Right lobe of liver (tissue), 6 donors: ENCODE measurements around the gene HBG1. TPM values are rescaled to one million over a fixed set of nuclear protein-coding genes. Genes with fewer than 3 reads are reported as not detected.

Experiments
- ATAC-seq, 4 donors: fragments of 200-7000 bp; cut with Tn5 transposase; one replicate each; pipeline ENCODE4 v1.9.1; 2020; ENCODE audit warnings: mild to moderate bottlenecking in 4 of 4, moderate library complexity in 4 of 4
- DNase-seq, 3 donors: peaks; one replicate each; pipeline ENCODE4 v3.0.0-alpha.2; 2020
- H3K27ac ChIP-seq, 3 donors: fragments of 200-600 bp; one replicate each; pipeline ENCODE4 v1.8.0; 2022
- H3K27me3 ChIP-seq, 2 donors: fragments of 200-600 bp; one replicate each; pipeline ENCODE4 v1.8.0; 2022
- H3K36me3 ChIP-seq, 4 donors: fragments of 200-600 bp; sonication (generic) in 1 of 4; one replicate each; pipeline versions ENCODE4 v1.5.1 to v1.8.0; 2017 to 2022; ENCODE audit warnings: control low read depth in 1 of 4
- H3K4me1 ChIP-seq, 4 donors: fragments of 200-600 bp; sonication (generic) in 1 of 4; one replicate each; pipeline versions ENCODE4 v1.5.1 to v1.8.0; 2017 to 2022; ENCODE audit warnings: control low read depth in 1 of 4
- H3K4me3 ChIP-seq, 3 donors: fragments of 200-600 bp; one replicate each; pipeline ENCODE4 v1.8.0; 2022
- H3K9me3 ChIP-seq, 4 donors: fragments of 200-600 bp; sonication (generic) in 1 of 4; one replicate each; pipeline versions ENCODE4 v1.5.1 to v1.8.0; 2017 to 2022; ENCODE audit warnings: control low read depth in 1 of 4
- POLR2A ChIP-seq: fragments of 450-650 bp; IDR thresholded peaks from one replicate; pipeline ENCODE4 v1.6.1; 2017; ENCODE audit warnings: antibody characterized with exemption, mild to moderate bottlenecking
- WGBS: methylation state at CpG from one replicate; pipeline ENCODE4 v1.1.6; 2018; ENCODE audit warnings: low coverage, low lambda C conversion rate; ENCODE audit not compliant: insufficient coverage; ENCODE audit errors: missing lambda C conversion rate; 5-methylcytosine and 5-hydroxymethylcytosine counted together
- intact Hi-C, 2 donors: fragments of 100-400 bp; cut with DNase I; formaldehyde crosslinking; loops; one replicate each; pipeline versions ENCODE4 v1.11.2 to v1.14.1; 2022
- total RNA-seq, 6 experiments: library from RNA; depleted of rRNA in 2 of 6; stranded (reverse); fragments of >200 nt in 2 of 6; fragmentation: NEBNext Ultra II Directional in 3 of 6; extraction: Animal tissue kit (Norgen Biotek cat#: 25700) in 3 of 6; gene quantifications; one replicate each; pipeline versions ENCODE4 v1.1.0 to v1.2.4, GENCODE V29; 2016 to 2023
- TF ChIP-seq, protein P1 (sequence below), 4 donors: fragments of 200-600 bp in 3 of 4; fragments of 450-650 bp in 1 of 4; IDR thresholded peaks; one replicate each; pipeline versions ENCODE4 v1.5.1 to v1.8.0; 2016 to 2022; ENCODE audit warnings: antibody characterized with exemption in 4 of 4, mild to moderate bottlenecking in 2 of 4
- donor health status: DM: no; HTN: yes; CAD: no.
- donor health status: DM: no; HTN: no; CAD: no.
- donor health status: DM: no; HTN: no; CAD: no.
- donor health status: DM: no; HTN: yes; CAD: no.
- donor health status: DM: no; HTN: yes; CAD: no.

The HBG1 gene
- total RNA-seq, 6 experiments from 2014 or later, result not detected

DNA sequence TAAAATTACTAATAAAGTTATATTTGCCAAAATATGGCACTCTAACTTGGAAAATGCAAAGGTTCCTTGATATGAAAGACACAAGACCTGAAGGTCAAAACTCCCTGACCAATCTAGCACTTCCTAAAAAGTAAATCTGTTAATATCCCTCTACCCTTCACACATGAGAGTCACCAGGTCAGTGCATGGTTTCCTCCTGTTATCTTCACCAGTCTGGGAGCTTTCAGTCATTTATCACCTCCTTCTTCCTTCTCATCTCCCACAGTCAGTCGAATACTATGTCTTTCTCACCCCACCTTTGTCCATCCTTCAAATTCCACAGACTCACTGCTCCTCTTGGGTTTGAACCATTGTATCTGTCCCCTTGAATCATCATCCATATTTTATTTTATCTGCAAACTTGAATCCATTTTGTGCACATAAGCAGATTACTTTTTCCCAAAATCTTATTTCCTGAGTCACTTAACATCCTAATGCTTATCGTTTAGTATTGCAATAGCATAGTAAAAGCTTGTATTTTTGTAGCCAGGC, 17.4 kb upstream of the HBG1 start:
- ATAC-seq (no peak), DNase-seq (no peak)
- 55% methylated on average over 2 of the region's 2 CpGs for WGBS
- no peaks in the 10 kb centered on the region for H3K27me3 ChIP-seq
- no peak overlapping the region for H3K4me3 ChIP-seq
- intact Hi-C loops, result no loop called here
- TF ChIP-seq, protein P1, sequence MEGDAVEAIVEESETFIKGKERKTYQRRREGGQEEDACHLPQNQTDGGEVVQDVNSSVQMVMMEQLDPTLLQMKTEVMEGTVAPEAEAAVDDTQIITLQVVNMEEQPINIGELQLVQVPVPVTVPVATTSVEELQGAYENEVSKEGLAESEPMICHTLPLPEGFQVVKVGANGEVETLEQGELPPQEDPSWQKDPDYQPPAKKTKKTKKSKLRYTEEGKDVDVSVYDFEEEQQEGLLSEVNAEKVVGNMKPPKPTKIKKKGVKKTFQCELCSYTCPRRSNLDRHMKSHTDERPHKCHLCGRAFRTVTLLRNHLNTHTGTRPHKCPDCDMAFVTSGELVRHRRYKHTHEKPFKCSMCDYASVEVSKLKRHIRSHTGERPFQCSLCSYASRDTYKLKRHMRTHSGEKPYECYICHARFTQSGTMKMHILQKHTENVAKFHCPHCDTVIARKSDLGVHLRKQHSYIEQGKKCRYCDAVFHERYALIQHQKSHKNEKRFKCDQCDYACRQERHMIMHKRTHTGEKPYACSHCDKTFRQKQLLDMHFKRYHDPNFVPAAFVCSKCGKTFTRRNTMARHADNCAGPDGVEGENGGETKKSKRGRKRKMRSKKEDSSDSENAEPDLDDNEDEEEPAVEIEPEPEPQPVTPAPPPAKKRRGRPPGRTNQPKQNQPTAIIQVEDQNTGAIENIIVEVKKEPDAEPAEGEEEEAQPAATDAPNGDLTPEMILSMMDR (IDR thresholded peaks at IDR 0.05), result no peak
- no peak for TF ChIP-seq POLR2A
- H3K4me1 ChIP-seq, result no peaks in the 10 kb centered on the region
- no peak overlapping the region for H3K27ac ChIP-seq
- no peaks in the 10 kb centered on the region for H3K36me3 ChIP-seq
- H3K9me3 ChIP-seq, result no peaks in the 10 kb centered on the region

DNA sequence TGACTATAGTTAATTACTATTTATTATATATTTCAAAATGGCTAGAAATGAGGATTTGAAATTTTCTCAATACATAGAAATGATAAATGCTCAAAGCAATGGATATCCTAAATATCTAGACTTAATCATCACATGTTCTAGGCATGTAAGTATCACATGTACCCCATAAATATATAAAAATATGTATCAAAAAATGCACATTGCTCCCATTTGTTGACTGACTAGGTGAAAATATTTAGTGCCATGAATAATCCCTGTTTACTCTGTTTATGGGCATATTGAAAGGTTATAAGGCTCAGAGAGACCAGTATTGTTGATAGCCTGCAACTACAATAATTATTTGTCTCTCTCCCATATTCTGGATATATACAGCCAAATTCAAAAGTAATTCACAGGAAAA, 17.0 kb upstream of the HBG1 start:
- TF ChIP-seq, protein P1 (IDR thresholded peaks at IDR 0.05), result no peak
- no peak for TF ChIP-seq POLR2A
- ATAC-seq, result no peak
- Histone ChIP-seq H3K9me3 (no peaks in the 10 kb centered on the region), H3K4me1 (no peaks in the 10 kb centered on the region), H3K27me3 (no peaks in the 10 kb centered on the region), H3K36me3 (no peaks in the 10 kb centered on the region), H3K4me3 (no peak overlapping the region), H3K27ac (no peak overlapping the region)
- DNase-seq, result no peak
- intact Hi-C loops, result no loop called here

DNA sequence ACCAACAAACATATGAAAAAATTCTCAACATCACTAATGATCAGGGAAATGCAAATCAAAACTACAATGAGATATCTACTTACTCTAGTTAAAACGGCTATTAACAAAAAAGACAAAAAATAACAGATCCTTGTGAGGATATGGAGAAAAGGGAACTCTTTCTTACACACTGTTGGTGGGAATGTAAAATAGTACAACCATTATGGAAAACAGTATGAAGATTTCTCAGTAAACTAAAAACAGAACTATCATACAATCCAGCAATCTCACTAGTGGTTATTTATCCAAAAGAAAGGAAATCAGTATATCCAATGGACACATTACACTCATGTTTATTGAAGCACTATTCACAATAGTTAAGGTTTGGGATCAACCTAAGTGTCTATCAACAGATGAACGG, 16.2 kb upstream of the HBG1 start:
- intact Hi-C loops, result no loop called here
- 34% methylated on average over 2 of the region's 2 CpGs for WGBS
- Histone ChIP-seq H3K4me3 (no peak overlapping the region), H3K9me3 (no peaks in the 10 kb centered on the region), H3K36me3 (no peaks in the 10 kb centered on the region), H3K27me3 (no peaks in the 10 kb centered on the region), H3K27ac (no peak overlapping the region), H3K4me1 (no peaks in the 10 kb centered on the region)
- ATAC-seq (no peak), DNase-seq (no peak)
- TF ChIP-seq, protein P1 (IDR thresholded peaks at IDR 0.05), result no peak
- TF ChIP-seq POLR2A, result no peak

DNA sequence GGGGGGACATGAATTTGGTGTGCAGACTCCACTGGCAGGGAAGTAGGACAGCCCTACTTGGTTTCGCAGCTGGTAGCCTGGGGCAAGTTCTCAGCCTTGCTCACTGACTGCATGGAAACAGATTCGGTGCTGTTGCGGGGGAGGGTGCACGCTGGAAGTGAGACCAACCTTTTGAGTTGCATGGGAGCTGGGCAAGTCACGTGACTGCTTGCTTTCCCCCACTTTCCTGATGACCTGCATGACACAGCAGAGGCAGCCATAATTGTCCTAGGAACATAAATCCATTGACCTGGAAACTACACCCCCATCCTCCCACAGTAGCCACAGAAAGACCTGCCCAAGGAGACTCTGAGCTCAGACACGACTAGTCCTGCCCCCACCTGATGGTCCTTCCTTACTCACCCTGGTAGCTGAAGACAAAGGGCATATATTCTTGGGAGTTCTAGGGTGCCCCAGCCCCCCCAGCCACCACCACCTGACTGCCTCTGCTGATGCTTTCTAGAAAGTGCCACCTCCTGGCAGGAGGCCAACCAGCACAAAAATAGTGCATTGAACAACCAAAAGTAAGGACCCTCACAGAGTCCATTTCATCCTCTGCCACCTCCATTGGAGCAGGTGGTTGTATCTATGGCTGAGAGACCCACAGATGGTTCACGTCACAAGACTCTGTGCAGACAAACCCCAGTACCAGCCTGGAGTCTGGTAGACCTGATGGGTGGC, 9.0 kb upstream of the HBG1 start:
- intact Hi-C loops, result no loop called here
- 70% methylated on average over 5 of the region's 7 CpGs for WGBS
- no peaks in the 10 kb centered on the region for H3K9me3 ChIP-seq
- H3K4me1 ChIP-seq, result no peaks in the 10 kb centered on the region
- TF ChIP-seq POLR2A, result no peak
- TF ChIP-seq, protein P1 (IDR thresholded peaks at IDR 0.05), result no peak
- DNase-seq (no peak), ATAC-seq (no peak)
- no peaks in the 10 kb centered on the region for H3K27me3 ChIP-seq
- no peaks in the 10 kb centered on the region for H3K36me3 ChIP-seq
- no peak overlapping the region for H3K4me3 ChIP-seq
- H3K27ac ChIP-seq, result no peak overlapping the region
